ENCODE results near the gene ONECUT3.

- TF ChIP-seq CTCF (IDR thresholded peaks at IDR 0.05; ENCODE audit: low read length) (no peak), EZH2 (optimal IDR thresholded peaks at IDR 0.05; ENCODE audit: low read depth, low read length) (no peak), EZH2phosphoT487 (IDR thresholded peaks at IDR 0.05; ENCODE audit: low read length) (no peak)
Measured at GRCh38 chr19:1757468-1758230, 4.3 kb downstream of the ONECUT3 start.
